Esophagus squamous epithelium (tissue), 4 donors: ENCODE results near the gene SUSD4.

Experiments used
- POLR2A ChIP-seq, 4 donors: fragments of 450-650 bp; IDR thresholded peaks; one replicate each; pipeline ENCODE4 v1.6.1; 2017; ENCODE audit warnings: antibody characterized with exemption in 4 of 4, mild to moderate bottlenecking in 4 of 4, moderate library complexity in 3 of 4
- TF ChIP-seq, protein P1 (sequence below), 6 experiments: fragments of 450-650 bp in 4 of 6; fragments of 200-600 bp in 2 of 6; sonication (generic) in 2 of 6; IDR thresholded peaks; one replicate each; pipeline ENCODE4 v1.5.1; 2016 to 2019; ENCODE audit warnings: antibody characterized with exemption in 6 of 6, mild to moderate bottlenecking in 4 of 6, moderate library complexity in 4 of 6

DNA sequence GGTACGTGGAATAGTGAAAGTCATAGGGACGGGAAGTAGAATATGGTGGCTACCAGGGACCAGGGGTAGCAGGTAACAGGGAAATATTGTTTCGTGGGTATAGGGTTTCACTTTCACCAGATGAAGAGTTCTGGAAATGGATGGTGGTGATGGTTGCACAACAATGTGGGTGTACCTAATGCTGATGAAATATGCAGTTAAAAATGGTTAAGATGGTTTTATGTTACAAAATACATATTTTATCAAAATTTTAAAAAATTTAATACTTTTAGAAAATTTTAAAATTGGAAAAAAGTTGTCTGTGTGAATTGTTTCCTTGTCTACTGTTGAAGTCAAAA is 165.4 kb downstream of the SUSD4 start:
- no peak for TF ChIP-seq POLR2A (IDR thresholded peaks at IDR 0.05)
- TF ChIP-seq, protein P1, sequence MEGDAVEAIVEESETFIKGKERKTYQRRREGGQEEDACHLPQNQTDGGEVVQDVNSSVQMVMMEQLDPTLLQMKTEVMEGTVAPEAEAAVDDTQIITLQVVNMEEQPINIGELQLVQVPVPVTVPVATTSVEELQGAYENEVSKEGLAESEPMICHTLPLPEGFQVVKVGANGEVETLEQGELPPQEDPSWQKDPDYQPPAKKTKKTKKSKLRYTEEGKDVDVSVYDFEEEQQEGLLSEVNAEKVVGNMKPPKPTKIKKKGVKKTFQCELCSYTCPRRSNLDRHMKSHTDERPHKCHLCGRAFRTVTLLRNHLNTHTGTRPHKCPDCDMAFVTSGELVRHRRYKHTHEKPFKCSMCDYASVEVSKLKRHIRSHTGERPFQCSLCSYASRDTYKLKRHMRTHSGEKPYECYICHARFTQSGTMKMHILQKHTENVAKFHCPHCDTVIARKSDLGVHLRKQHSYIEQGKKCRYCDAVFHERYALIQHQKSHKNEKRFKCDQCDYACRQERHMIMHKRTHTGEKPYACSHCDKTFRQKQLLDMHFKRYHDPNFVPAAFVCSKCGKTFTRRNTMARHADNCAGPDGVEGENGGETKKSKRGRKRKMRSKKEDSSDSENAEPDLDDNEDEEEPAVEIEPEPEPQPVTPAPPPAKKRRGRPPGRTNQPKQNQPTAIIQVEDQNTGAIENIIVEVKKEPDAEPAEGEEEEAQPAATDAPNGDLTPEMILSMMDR (IDR thresholded peaks at IDR 0.05) = no peak
